H9 (cell line): ENCODE measurements around the gene TRIAP1. TPM values are rescaled to one million over a fixed set of nuclear protein-coding genes. Genes with fewer than 3 reads are reported as not detected.
"Not testable (repeated sequence)": the region's sequence is repeated elsewhere in the genome, so short reads cannot be mapped to it uniquely, and the experiment has no call there.

Source experiments
- DNase-seq: peaks from one replicate; pipeline ENCODE4 v3.0.0-alpha.2; 2017
- H2AFZ ChIP-seq: one replicate; pipeline ENCODE4 v1.6.1; 2013; ENCODE audit warnings: mild to moderate bottlenecking, low read length, control low read depth, moderate library complexity
- H2AK5ac ChIP-seq: 2 replicates; pipeline ENCODE4 v1.6.1; 2013; ENCODE audit warnings: low read length, control low read depth, mixed read lengths; ENCODE audit not compliant: insufficient read length
- H2BK120ac ChIP-seq: one replicate; pipeline ENCODE4 v1.6.1; 2013; ENCODE audit warnings: low read depth, mild to moderate bottlenecking, low read length, control low read depth, inconsistent platforms; ENCODE audit not compliant: poor library complexity, severe bottlenecking
- H2BK12ac ChIP-seq: 2 replicates; pipeline ENCODE4 v1.6.1; 2013; ENCODE audit warnings: low read length, control low read depth, mixed read lengths, low read depth; ENCODE audit not compliant: insufficient read length
- H2BK15ac ChIP-seq: 2 replicates; pipeline ENCODE4 v1.6.1; 2013; ENCODE audit warnings: low read depth, low read length, control low read depth
- H2BK20ac ChIP-seq: one replicate; pipeline ENCODE4 v1.6.1; 2013; ENCODE audit warnings: low read depth, mild to moderate bottlenecking, low read length, control low read depth, inconsistent platforms; ENCODE audit not compliant: poor library complexity, severe bottlenecking
- H2BK5ac ChIP-seq: 2 replicates; pipeline ENCODE4 v1.6.1; 2013; ENCODE audit warnings: low read length, control low read depth, mixed read lengths; ENCODE audit not compliant: insufficient read length
- H3K14ac ChIP-seq: 2 replicates; pipeline ENCODE4 v1.6.1; 2013; ENCODE audit warnings: low read length, control low read depth; ENCODE audit not compliant: insufficient read depth
- H3K18ac ChIP-seq: 2 replicates; pipeline ENCODE4 v1.6.1; 2013; ENCODE audit warnings: low read depth, mild to moderate bottlenecking, mixed read lengths, low read length, control low read depth; ENCODE audit not compliant: insufficient read length
- H3K23ac ChIP-seq: 2 replicates; pipeline ENCODE4 v1.6.1; 2013; ENCODE audit warnings: low read length, control low read depth, mixed read lengths, low read depth; ENCODE audit not compliant: insufficient read length
- H3K23me2 ChIP-seq: 2 replicates; pipeline ENCODE4 v1.6.1; 2013; ENCODE audit warnings: low read depth, mild to moderate bottlenecking, mixed read lengths, low read length, control low read depth; ENCODE audit not compliant: insufficient read length, poor library complexity, severe bottlenecking
- H3K27ac ChIP-seq: 2 replicates; pipeline ENCODE4 v1.5.1; 2013; ENCODE audit warnings: low read length, control low read depth, mixed read lengths, low read depth; ENCODE audit not compliant: insufficient read length
- H3K27me3 ChIP-seq: 2 replicates; pipeline ENCODE4 v1.6.1; 2013; ENCODE audit warnings: low read length, control low read depth, inconsistent platforms; ENCODE audit not compliant: insufficient read depth
- H3K4ac ChIP-seq: 2 replicates; pipeline ENCODE4 v1.6.1; 2013; ENCODE audit warnings: low read depth, mild to moderate bottlenecking, control low read depth, inconsistent platforms, low read length, moderate library complexity
- H3K4me1 ChIP-seq: 2 replicates; pipeline ENCODE4 v1.6.1; 2013; ENCODE audit warnings: low read length, control low read depth, inconsistent platforms; ENCODE audit not compliant: insufficient read depth
- H3K4me2 ChIP-seq: 2 replicates; pipeline ENCODE4 v1.6.1; 2013; ENCODE audit warnings: low read length, control low read depth, mixed read lengths; ENCODE audit not compliant: insufficient read length, insufficient read depth
- H3K56ac ChIP-seq: 2 replicates; pipeline ENCODE4 v1.6.1; 2013; ENCODE audit warnings: low read depth, mild to moderate bottlenecking, mixed read lengths, low read length, control low read depth; ENCODE audit not compliant: insufficient read length
- H3K79me1 ChIP-seq: 2 replicates; pipeline ENCODE4 v1.6.1; 2013; ENCODE audit warnings: low read depth, mild to moderate bottlenecking, moderate library complexity, low read length, control low read depth, inconsistent platforms; ENCODE audit not compliant: insufficient read depth, poor library complexity, severe bottlenecking
- H3K79me2 ChIP-seq: 2 replicates; pipeline ENCODE4 v1.6.1; 2013; ENCODE audit warnings: low read length, control low read depth, inconsistent platforms; ENCODE audit not compliant: insufficient read depth
- H3K9ac ChIP-seq: 2 replicates; pipeline ENCODE4 v1.6.1; 2013; ENCODE audit warnings: low read length, control low read depth, mixed read lengths; ENCODE audit not compliant: insufficient read length; ENCODE audit errors: extremely low read depth
- H3K9me3 ChIP-seq: one replicate; pipeline ENCODE4 v1.6.1; 2013; ENCODE audit warnings: low read depth, low read length, inconsistent platforms; ENCODE audit not compliant: control insufficient read depth
- H3T11ph ChIP-seq: one replicate; pipeline ENCODE4 v1.6.1; 2013; ENCODE audit warnings: mild to moderate bottlenecking, low read length, control low read depth, inconsistent platforms
- H4K20me1 ChIP-seq: one replicate; pipeline ENCODE4 v1.6.1; 2013; ENCODE audit not compliant: control insufficient read depth, insufficient read length, insufficient read depth
- H4K5ac ChIP-seq: 2 replicates; pipeline ENCODE4 v1.6.1; 2013; ENCODE audit warnings: low read depth, mild to moderate bottlenecking, mixed read lengths, low read length, control low read depth; ENCODE audit not compliant: insufficient read length
- H4K8ac ChIP-seq: replicated peaks from 2 replicates; pipeline ENCODE4 v1.6.1; 2013; ENCODE audit warnings: low read length, control low read depth, mixed read lengths, low read depth; ENCODE audit not compliant: insufficient read length
- H4K91ac ChIP-seq: 2 replicates; pipeline ENCODE4 v1.6.1; 2013; ENCODE audit warnings: low read depth, mild to moderate bottlenecking, moderate library complexity, mixed read lengths, low read length, control low read depth; ENCODE audit not compliant: insufficient read length
- H3K27ac Mint-ChIP-seq, 3 experiments: 2 replicates in 2 of 3; 3 replicates in 1 of 3; pipeline ENCODE4 v1.8.0; 2020 to 2021; ENCODE audit warnings: mixed read lengths in 3 of 3, mild to moderate bottlenecking in 1 of 3, moderate library complexity in 1 of 3
- H3K27me3 Mint-ChIP-seq: 2 replicates; pipeline ENCODE4 v1.8.0; 2021; ENCODE audit warnings: low read depth, mild to moderate bottlenecking, moderate library complexity, mixed read lengths
- H3K36me3 Mint-ChIP-seq, 3 experiments: 2 replicates in 2 of 3; 3 replicates in 1 of 3; pipeline ENCODE4 v1.8.0; 2020 to 2021; ENCODE audit warnings: low read depth in 3 of 3, mixed read lengths in 3 of 3; ENCODE audit not compliant: insufficient read depth in 1 of 3
- H3K4me1 Mint-ChIP-seq, 2 experiments: 2 replicates each; pipeline ENCODE4 v1.8.0; 2020; ENCODE audit warnings: mixed read lengths in 2 of 2
- H3K4me3 Mint-ChIP-seq, 2 experiments: 2 replicates in 1 of 2; 3 replicates in 1 of 2; pipeline ENCODE4 v1.8.0; 2020 to 2021; ENCODE audit warnings: mild to moderate bottlenecking in 2 of 2, mixed read lengths in 2 of 2, moderate library complexity in 1 of 2
- H3K9me3 Mint-ChIP-seq, 2 experiments: 2 replicates in 1 of 2; 3 replicates in 1 of 2; pipeline ENCODE4 v1.8.0; 2020; ENCODE audit warnings: mild to moderate bottlenecking in 2 of 2, mixed read lengths in 2 of 2, moderate library complexity in 1 of 2
- CTCF ChIP-seq: fragments of 200-600 bp; sonication (generic); conservative IDR thresholded peaks from 3 replicates; pipeline ENCODE4 v1.8.0; 2021; ENCODE audit warnings: antibody characterized with exemption, mild to moderate bottlenecking
- WGBS: extraction: QIAGEN DNeasy Blood & Tissue Kit; methylation state at CpG from one replicate; pipeline ENCODE4 v1.1.7; 2013; ENCODE audit warnings: missing lambda C conversion rate, low lambda C conversion rate, mixed read lengths; ENCODE audit not compliant: insufficient read length; ENCODE audit errors: extremely low coverage; 5-methylcytosine and 5-hydroxymethylcytosine counted together
- total RNA-seq: library from RNA; stranded (reverse); gene quantifications from 2 replicates; pipeline ENCODE4 v1.2.1, GENCODE V29; 2021

Gene TRIAP1
- total RNA-seq, 1 experiment from 2014 or later, result 70.4 TPM

DNA sequence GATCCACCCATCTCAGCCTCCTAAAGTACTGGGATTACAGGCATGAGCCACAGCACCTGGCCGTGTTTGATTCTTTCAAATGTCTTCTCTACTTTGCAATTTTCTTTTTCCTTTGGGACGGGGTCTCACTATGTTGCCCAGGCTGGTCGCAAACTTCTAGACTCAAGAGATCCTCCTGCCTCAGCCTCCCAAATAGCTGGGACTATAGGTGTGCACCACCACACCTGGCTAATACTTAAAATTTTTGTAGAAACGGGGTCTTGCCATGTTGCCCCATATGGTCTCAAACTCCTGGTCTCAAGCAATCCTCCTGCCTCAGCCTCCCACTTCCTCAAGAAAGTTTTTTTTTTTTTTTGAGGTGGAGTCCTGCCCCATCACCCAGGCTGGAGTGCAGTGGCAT lies 1.8 kb upstream of the TRIAP1 start:
- Mint-ChIP-seq H3K27ac (no peak overlapping the region; a peak in 1 of 7 replicates), H3K9me3 (peaks cover 0 to 5% of the 10 kb centered on the region in 2 experiments; a peak in 2 of 5 replicates), H3K4me3 (peak overlapping the region; percentile 40 to 98; a peak in 3 of 5 replicates), H3K4me1 (peaks cover 12 to 15% of the 10 kb centered on the region in 2 experiments), H3K27me3 (no peaks in the 10 kb centered on the region; the same call in 1 of the 2 replicates), H3K36me3 (peaks cover 18 to 64% (median 44%) of the 10 kb centered on the region in 3 experiments; a peak in 6 of 7 replicates)
- Histone ChIP-seq H2AFZ (no peak overlapping the region), H3K9me3 (no peaks in the 10 kb centered on the region), H2AK5ac (no peak overlapping the region), H3K23ac (no peak overlapping the region), H3T11ph (no peak overlapping the region), H4K20me1 (no peaks in the 10 kb centered on the region), H2BK15ac (no peak overlapping the region), H2BK5ac (no peak overlapping the region), H3K27ac (no peak overlapping the region), H3K4ac (no peak overlapping the region), H3K14ac (no peak overlapping the region), H3K9ac (no peak overlapping the region), H2BK120ac (no peak overlapping the region), H2BK20ac (no peak overlapping the region), H4K5ac (no peak overlapping the region), H3K79me1 (peaks cover 8% of the 10 kb centered on the region), H3K23me2 (peaks cover 6% of the 10 kb centered on the region), H3K4me2 (no peak overlapping the region), H3K4me1 (no peaks in the 10 kb centered on the region; the same call in 1 of the 2 replicates), H3K79me2 (peaks cover 14% of the 10 kb centered on the region; the same call in 1 of the 2 replicates), H4K91ac (no peak overlapping the region), H2BK12ac (no peak overlapping the region), H3K27me3 (no peaks in the 10 kb centered on the region), H3K56ac (no peak overlapping the region), H3K18ac (no peak overlapping the region), H4K8ac (no peak overlapping the region)
- no peak for DNase-seq
- no peak for TF ChIP-seq CTCF
- WGBS, result no CpG with 5 or more reads among the region's 4 CpGs

DNA sequence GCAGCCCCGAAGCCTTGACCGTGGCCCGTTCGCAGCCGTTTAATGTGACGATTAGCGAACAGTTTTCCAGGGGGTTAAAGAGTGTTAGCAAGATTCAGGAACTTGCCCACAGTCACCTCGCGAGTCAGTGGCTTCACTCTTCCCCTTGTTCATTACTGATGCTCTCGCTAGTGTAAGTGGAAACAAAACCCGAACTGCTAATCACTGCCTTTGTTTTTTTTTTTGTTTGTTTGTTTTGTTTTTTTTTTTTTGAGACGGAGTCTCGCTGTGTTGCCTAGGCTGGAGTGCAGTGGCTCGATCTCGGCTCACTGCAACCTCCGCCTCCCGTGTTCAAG lies 627 bp upstream of the TRIAP1 start:
- H4K20me1 ChIP-seq, H2AFZ ChIP-seq, H4K91ac ChIP-seq, H3K4ac ChIP-seq, H3K79me1 ChIP-seq, H4K5ac ChIP-seq, H3K27me3 ChIP-seq, H3K4me1 ChIP-seq, H3K27me3 Mint-ChIP-seq, H3K56ac ChIP-seq, H3K9me3 ChIP-seq, DNase-seq, H3K27ac ChIP-seq, H3K9me3 Mint-ChIP-seq, H2AK5ac ChIP-seq, H2BK120ac ChIP-seq, H2BK15ac ChIP-seq, H2BK12ac ChIP-seq, H2BK5ac ChIP-seq, H3T11ph ChIP-seq, H4K8ac ChIP-seq, H2BK20ac ChIP-seq, H3K23me2 ChIP-seq, H3K23ac ChIP-seq: not testable (repeated sequence)
- Histone ChIP-seq H3K4me2 (peak overlapping the region; percentile 94), H3K18ac (peak overlapping the region; percentile 98), H3K14ac (peak overlapping the region; percentile 97), H3K9ac (peak overlapping the region; percentile 93), H3K79me2 (peaks cover 14% of the 10 kb centered on the region; the same call in 1 of the 2 replicates)
- peaks cover 12 to 15% of the 10 kb centered on the region in 2 experiments for H3K4me1 Mint-ChIP-seq
- peaks cover 19 to 61% (median 48%) of the 10 kb centered on the region in 3 experiments; a peak in 6 of 7 replicates for H3K36me3 Mint-ChIP-seq
- peak overlapping the region; percentile 98 to 99 for H3K4me3 Mint-ChIP-seq
- no CpG with 5 or more reads among the region's 17 CpGs for WGBS
- H3K27ac Mint-ChIP-seq, result peak overlapping the region; percentile 97 to 99 (median 97); a peak in 5 of 7 replicates
